Activated CD8-positive, alpha-beta memory T cell treated with anti-CD3 and anti-CD28 coated beads, Interleukin-2, amount 50 U/mL, for 1 hour (primary cell): ENCODE results near the gene PPM1A.
"Not testable (repeated sequence)": the region's sequence is repeated elsewhere in the genome, so short reads cannot be mapped to it uniquely, and the experiment has no call there.

ENCODE experiments used
- DNase-seq: peaks from one replicate; pipeline ENCODE4 v3.0.0-alpha.2; 2020; ENCODE audit errors: extremely low read depth

PPM1A gene

DNA sequence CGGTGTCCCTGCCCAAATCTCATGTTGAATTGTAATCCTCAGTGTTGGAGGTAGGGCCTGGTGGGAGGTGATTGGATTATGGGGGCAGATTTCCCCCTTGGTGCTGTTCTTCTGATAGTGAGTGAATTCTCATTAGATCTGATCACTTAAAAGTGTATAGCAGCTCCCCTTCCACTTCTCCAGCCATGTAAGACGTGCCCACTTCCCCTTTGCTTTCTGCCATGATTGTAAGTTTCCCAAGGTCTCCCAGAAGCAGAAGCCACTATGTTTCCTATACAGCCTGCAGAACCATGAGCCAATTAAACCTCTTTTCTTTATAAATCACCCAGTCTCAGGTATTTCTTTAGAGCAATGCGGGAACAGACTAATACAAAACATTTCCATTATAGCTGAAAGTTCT lies 71.8 kb downstream of the PPM1A start:
- not testable (repeated sequence) for DNase-seq

DNA sequence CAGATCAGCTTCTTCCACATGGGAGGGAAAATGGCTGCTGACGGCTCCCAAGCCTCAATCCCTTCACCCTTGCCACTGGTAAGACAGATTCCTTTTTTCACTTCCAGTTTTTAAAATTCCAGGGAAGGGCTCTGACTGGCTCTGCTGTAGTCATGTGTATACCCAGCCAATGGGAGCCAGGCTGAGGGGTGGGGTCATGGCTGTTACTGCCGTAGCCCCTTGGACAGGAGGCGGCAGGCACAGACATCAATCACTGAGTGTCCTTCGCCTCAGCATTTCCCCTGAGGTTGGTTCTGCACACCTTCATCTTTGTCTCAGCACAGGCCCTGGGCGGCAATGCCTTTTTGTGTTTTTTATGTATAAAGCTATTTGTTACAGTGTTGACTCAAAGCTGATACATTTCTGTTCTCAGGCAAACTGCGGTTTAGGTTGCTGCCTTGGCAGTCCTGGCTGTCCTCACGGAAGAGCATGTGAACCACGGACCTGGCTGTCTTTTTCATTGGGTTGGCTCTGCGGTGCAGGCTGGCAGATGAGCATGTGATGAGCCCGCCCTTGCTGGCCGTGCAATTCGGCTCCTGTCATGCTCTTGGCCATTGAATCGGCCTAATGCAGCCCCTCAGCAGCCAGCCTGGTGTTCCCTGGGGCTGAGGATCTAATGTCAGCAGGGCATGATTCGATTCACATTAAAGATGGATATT lies 74.3 kb downstream of the PPM1A start:
- no peak for DNase-seq

DNA sequence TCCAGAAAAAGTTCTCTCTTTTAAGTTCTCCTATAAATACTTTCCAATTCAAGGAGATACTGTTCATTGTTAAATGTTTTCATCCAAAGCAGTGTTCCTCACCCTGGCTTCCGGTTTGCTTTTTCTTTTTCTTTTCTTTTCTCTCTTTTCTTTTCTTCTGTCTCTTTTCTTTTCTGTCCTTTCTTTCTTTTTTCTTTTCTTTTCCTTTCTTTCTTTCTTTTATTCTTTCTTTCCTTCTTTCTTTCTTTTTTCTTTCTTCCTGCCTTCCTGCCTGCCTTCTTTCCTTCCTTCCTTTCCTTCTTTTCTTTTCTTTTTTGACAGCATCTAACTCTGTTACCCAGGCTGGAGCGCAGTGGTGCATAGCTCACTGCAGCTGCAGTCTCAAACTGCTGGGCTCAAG lies 75.8 kb downstream of the PPM1A start:
- no peak for DNase-seq

DNA sequence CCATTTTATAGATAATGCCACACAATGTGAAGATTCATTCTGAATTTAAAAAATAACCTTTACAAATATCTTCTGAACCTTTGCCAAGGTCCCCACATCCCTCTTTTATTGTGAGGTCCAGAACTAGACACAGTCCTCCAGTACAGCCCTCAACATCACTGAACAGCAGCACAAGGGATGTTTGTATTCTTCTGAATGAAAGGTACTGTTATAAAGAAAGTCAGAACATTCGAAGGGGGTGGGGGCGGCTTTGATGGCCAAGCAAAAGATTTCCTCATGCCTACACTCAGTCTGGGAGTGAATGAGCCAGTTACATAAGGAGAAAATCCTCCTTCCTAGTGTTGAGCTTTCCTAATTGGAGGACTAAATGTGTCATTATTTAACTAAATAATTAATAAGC lies 77.3 kb downstream of the PPM1A start:
- DNase-seq, result no peak

DNA sequence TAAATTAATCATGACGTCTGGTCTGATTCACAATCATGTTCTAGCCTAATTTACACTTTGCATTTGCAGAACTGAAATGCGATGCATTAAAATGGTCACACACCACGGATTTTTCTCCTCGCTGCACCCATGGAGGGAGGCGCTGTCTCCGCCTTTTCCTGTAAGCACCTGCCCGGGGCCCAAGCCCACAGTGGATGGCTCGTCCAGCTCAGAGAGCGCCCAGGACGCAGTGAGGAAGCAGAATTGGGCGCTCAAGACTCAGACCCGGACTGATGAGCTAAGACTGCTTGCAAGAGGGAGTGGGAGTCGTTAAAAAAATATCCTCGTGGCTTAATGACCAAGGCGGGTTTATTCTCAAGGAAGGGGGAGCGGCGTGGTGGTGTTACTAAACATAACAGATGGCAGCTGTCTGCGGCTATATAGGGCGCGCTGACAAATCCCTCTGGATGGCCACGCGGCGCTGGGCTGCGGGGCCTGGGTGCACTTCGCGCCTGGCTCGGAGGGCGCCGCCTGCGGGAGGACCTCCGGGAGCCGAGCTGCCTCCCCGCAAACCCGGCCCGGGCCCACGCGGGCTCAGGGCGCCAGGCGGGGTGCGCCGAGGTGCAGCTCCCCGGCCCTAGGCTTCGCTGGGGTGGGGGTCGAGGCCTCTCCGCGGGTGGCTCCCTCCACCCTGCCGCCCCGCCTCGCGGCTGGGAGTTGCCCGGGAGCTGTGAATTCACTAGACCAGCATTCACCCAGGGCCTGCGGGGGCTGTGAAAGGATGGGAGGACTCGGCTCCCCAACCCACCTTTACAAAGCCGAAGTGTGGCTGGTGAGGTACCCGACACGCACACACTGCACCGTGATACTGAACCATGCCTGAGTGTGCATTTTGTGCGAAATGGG lies 78.7 kb downstream of the PPM1A start:
- no peak for DNase-seq

DNA sequence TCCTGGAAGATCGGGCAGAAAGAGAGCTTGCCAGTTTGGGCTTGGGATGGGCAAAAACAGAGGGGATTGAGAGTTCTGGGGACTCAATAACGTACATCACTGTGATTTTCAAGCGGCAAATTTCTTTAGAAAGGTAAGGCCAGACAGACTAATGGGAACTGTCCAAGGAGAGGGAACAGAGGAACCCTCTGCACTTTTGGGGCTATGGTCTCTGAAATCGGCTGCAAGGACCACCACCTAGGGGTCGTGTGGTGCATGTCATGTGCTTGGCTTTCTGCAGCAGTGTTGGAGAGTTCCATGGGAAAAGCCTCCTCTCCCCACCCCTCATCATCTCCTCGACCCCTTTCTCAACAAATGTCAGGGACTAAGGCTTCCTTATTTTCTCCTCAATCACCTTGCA lies 79.6 kb downstream of the PPM1A start:
- DNase-seq, result no peak

DNA sequence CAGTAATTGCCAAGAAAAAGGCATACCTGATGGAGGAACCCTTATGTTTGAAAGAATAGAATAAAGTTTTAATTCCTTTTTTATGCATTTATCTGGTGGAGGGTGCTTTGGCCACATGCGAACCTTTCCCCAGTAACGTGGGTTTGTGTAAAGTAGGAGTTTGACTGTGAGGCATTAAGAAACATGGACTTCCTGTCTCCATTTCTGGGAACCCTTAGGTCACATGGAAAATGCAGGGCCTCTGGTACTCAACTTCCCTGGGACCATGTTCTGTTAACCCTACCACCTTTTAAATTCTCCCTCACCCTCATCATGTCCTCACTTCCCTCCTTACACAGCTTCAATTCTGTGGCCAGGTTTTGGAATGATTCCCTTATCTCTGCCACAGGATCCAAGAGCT lies 80.3 kb downstream of the PPM1A start:
- no peak for DNase-seq

DNA sequence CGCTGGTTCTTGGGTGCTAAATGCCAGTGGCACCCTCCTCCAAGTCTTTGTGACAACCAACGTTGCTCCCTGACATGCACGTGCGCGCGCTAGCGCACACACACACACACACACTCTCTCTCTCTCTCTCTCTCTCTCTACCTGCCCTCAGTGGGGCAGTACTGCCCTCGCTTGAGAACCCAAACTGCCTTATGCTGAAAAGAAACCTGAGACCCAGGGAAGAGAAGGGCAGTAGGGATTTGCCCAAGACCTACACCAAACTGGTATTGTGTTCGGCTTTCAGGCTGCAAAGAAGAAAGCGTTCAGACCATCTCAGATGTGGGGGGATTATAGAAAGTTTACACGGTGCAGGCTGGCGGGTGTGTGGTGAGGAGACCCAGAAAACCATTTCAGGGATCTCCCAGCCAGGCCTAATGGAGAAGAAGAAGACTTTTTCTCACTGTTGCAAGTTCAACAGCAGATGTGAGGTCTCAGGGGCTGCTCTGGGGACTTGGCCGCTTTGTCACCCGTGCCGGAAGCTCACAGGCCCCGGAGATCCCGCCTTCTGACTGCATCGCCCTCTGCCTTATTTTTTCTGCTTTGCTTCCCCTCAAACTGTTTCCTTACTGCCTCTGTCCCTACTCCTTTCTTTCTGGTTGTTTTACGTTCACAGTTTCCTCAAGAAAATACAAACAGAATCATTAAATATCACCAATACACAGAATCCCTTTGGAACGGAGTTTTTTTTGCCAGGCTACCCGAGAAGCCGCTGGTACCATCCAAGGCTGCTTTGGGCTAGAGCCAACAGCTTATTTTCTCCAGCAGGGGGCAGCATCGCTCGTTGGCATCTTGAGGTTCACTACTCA lies 82.4 kb downstream of the PPM1A start:
- peak; percentile 57 for DNase-seq

DNA sequence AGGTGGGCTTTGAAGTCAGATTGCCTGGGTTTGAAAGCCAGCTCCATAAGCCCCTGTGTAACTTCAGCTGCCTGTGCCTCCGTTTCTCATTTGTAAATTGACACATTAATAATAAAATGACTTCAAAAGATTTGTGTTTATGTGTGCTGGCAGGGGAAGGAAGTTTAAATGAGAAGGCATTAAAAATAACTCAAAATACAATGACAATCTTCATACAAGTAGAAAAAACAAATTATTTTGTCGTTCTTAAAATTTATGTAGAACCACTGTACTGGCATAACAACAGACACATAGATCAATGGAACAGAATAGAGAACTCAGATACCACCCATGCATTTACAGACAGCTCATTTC lies 83.0 kb downstream of the PPM1A start:
- no peak for DNase-seq

DNA sequence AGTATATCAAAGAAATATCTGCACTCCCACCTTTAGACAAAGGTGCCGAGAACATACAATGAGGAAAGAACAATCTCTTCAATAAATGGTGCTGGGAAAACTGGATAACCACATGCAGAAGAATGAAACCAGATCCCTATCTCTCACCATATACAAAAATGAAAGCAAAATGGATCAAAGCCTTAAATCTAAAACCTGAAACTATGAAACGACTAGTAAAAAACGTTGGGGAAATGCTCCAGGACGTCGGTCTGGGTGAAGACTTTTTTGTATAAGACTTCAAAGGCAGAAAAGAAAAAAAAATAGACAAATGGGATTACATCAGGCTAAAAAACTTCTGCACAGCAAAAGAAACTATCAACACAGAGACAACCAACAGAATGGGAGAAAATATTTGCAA lies 83.8 kb downstream of the PPM1A start:
- no peak for DNase-seq

DNA sequence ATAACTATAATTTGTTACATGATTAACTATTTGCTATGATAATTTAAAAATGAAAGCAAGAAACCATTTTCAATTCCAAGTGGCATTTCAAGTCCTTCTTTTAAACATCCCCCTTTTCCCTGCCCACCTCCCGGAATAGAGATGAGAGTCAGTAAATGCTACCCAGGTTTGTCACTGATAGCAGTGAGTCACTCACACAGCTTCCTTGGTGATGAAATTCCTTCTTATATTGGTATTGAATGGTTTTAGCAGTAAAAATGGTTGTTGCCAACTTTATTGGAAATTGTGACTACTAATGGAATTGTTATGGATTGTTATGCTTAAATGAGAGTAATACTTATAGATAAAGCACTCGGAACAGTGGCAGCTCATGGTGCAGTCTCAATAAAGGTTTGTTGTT lies 90.5 kb downstream of the PPM1A start:
- DNase-seq, result no peak

DNA sequence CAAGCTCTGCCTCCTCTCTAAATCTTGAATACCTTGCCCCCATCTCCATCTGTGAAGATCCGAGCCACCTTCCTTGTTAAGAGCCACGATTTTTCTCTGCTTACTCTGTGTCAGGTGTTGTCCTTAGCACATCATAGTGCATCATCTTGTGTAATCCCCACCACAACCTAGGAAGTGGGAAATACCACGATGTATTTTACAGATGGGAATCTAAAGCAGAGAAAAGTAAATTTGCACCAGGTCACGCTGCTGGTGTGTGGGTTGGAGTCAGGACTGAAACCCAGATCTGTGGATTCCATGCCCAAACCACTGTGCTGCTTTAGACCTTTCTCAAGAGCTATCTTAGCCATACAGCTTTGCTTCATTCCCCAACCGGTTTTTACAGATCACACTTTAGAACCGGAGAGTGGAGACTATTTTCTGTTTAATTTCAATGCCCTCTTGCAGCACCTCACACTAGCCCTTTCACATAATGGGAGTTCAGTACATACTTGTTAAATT lies 94.6 kb downstream of the PPM1A start:
- DNase-seq, result no peak

DNA sequence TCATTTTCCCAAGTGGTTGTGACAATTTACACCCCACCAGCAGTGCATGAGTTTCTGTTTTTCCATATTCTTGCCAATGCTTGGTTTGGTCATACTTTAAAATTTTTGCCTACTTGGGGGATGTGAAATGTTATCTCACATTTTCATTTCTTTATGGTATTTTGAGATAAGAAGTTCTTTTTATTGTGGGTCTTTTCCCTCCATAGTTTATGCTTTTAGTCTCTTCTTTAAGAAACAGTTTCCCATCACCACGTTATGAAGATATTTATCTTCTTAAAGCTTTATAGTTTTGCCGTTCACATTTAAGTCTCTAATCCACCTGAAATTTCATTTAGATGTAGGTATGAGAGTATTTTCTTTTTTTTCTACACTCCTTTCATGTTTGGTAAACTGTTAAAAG lies 95.7 kb downstream of the PPM1A start:
- DNase-seq, result no peak

DNA sequence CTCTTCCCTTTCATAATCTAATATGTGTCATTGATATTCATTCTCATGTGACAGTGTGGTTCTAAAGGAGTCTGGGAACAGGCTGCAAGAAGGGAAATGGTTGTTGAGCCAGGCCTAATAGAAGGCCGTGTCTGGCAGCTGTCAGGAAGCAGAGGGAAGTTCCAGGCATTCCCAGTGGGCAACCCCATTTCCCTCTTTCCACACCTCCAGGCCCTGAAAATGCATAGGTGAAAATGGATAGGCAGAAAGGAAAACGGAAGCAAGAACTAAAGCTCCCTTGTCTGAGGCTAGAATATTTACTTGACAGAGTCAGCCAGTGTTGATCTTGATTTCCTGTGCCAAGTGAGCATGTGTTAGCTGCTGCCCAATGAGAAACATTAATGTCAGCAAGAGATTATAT lies 97.7 kb downstream of the PPM1A start:
- DNase-seq, result no peak

DNA sequence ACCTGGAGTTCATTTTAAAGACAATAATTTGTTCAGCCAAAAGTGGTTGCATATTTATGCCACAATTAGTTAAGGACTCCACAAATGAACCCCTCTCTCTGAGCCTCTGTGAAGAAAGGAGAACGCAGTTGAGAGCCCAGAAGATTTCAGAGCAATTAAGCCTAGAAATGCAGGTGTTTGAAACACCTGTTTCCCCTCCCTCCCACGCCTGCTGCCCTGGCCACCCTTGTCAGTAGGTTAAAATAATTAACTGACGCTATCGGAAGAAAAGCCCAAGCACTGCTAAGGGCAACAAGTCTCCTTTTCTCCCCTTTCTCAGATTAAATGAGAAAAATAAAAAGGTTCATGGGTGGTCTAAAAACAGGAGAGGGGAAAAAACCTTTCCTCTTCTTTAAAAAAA lies 99.2 kb downstream of the PPM1A start:
- DNase-seq, result no peak
